22Rv1 (cell line): ENCODE measurements around the gene GALNTL6.

Experiments used
- ZFX ChIP-seq: fragments of 450-650 bp; IDR thresholded peaks from 2 replicates; pipeline ENCODE4 v1.6.1; 2017; ENCODE audit warnings: antibody characterized with exemption, borderline replicate concordance
- TF ChIP-seq, protein P1 (sequence below): fragments of 450-650 bp; IDR thresholded peaks from 2 replicates; pipeline ENCODE4 v1.5.1; 2017; ENCODE audit warnings: mild to moderate bottlenecking

DNA sequence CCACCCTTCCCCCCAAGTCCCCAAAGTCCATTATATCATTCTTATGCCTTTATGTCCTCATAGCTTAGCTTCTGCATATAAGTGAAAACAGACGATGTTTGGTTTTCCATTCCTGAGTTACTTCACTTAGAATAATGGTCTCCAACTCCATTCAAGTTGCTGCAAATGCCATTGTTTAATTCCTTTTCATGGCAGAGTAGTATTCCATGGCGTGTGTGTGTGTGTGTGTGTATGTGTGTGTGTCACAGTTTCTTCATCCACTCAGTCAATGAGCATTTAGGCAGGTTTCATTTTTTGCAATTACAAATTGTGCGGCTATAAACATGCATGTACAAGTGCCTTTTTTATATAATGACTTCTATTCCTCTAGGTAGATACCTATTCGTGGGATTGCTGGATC is 1248.0 kb downstream of the GALNTL6 start:
- TF ChIP-seq, protein P1, sequence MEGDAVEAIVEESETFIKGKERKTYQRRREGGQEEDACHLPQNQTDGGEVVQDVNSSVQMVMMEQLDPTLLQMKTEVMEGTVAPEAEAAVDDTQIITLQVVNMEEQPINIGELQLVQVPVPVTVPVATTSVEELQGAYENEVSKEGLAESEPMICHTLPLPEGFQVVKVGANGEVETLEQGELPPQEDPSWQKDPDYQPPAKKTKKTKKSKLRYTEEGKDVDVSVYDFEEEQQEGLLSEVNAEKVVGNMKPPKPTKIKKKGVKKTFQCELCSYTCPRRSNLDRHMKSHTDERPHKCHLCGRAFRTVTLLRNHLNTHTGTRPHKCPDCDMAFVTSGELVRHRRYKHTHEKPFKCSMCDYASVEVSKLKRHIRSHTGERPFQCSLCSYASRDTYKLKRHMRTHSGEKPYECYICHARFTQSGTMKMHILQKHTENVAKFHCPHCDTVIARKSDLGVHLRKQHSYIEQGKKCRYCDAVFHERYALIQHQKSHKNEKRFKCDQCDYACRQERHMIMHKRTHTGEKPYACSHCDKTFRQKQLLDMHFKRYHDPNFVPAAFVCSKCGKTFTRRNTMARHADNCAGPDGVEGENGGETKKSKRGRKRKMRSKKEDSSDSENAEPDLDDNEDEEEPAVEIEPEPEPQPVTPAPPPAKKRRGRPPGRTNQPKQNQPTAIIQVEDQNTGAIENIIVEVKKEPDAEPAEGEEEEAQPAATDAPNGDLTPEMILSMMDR = no peak
- no peak for TF ChIP-seq ZFX
